DOHH2 (cell line): ENCODE results near the gene SEPTIN1.

Experiments
- H3F3A ChIP-seq: fragments of 200-600 bp; sonication (generic), shearing (Covaris generic); 2 replicates; pipeline ENCODE4 v1.6.0; 2016; ENCODE audit warnings: antibody characterized with exemption, mild to moderate bottlenecking; ENCODE audit not compliant: control insufficient read depth, insufficient read depth
- H3K27ac ChIP-seq: fragments of 200-600 bp; sonication (generic); 2 replicates; pipeline ENCODE4 v1.5.1; 2014; ENCODE audit warnings: low read depth, mild to moderate bottlenecking, low read length, moderate library complexity
- H3K27me3 ChIP-seq: fragments of 200-600 bp; sonication (generic); 2 replicates; pipeline ENCODE4 v1.6.1; 2014; ENCODE audit warnings: mild to moderate bottlenecking, low read length, mixed read lengths; ENCODE audit not compliant: control insufficient read depth
- H3K36me3 ChIP-seq: fragments of 200-600 bp; sonication (generic); 2 replicates; pipeline ENCODE4 v1.6.1; 2014; ENCODE audit warnings: mild to moderate bottlenecking, low read length, moderate library complexity, mixed read lengths; ENCODE audit not compliant: control insufficient read depth
- H3K4me1 ChIP-seq: fragments of 200-600 bp; sonication (generic); 2 replicates; pipeline ENCODE4 v1.6.1; 2014; ENCODE audit warnings: mild to moderate bottlenecking, low read length, mixed read lengths; ENCODE audit not compliant: control insufficient read depth
- H3K4me2 ChIP-seq: fragments of 200-600 bp; sonication (generic); 2 replicates; pipeline ENCODE4 v1.6.0; 2014; ENCODE audit warnings: mild to moderate bottlenecking, low read length, moderate library complexity
- H3K4me3 ChIP-seq: fragments of 200-600 bp; sonication (generic); 2 replicates; pipeline ENCODE4 v1.5.1; 2014; ENCODE audit warnings: mild to moderate bottlenecking, low read length, mixed read lengths
- H3K79me2 ChIP-seq: fragments of 200-600 bp; sonication (generic); 2 replicates; pipeline ENCODE4 v1.6.1; 2014; ENCODE audit warnings: mild to moderate bottlenecking, low read length, mixed read lengths; ENCODE audit not compliant: control insufficient read depth
- H3K9me2 ChIP-seq: fragments of 200-600 bp; sonication (generic); replicated peaks from 2 replicates; pipeline ENCODE4 v1.6.1; 2014; ENCODE audit warnings: mild to moderate bottlenecking, low read length, mixed read lengths; ENCODE audit not compliant: control insufficient read depth
- H3K9me3 ChIP-seq: fragments of 200-600 bp; sonication (generic); 2 replicates; pipeline ENCODE4 v1.6.1; 2014; ENCODE audit warnings: antibody characterized with exemption, low read length, mixed read lengths; ENCODE audit not compliant: control insufficient read depth, insufficient read depth
- H4K20me1 ChIP-seq: fragments of 200-600 bp; sonication (generic); 2 replicates; pipeline ENCODE4 v1.6.0; 2014; ENCODE audit warnings: low read depth, mild to moderate bottlenecking, antibody characterized with exemption, low read length, moderate library complexity; ENCODE audit not compliant: control insufficient read depth, insufficient read depth
- CTCF ChIP-seq: fragments of 200-600 bp; sonication (generic); IDR thresholded peaks from one replicate; pipeline ENCODE4 v1.5.1; 2014; ENCODE audit warnings: antibody characterized with exemption, mild to moderate bottlenecking, low read depth, low read length; ENCODE audit not compliant: poor library complexity, severe bottlenecking
- EZH2phosphoT487 ChIP-seq: fragments of 200-600 bp; sonication (generic); IDR thresholded peaks from 2 replicates; pipeline ENCODE4 v1.6.1; 2017; ENCODE audit warnings: borderline replicate concordance, mild to moderate bottlenecking, antibody characterized with exemption, low read length, moderate library complexity, mixed read lengths

SEPTIN1 gene

GRCh38 chr16:30357085-30357714 lies 25.2 kb downstream of the SEPTIN1 start:
- Histone ChIP-seq H3K36me3 (peaks cover 72% of the 10 kb centered on the region), H3K9me2 (no peaks in the 10 kb centered on the region), H3K9me3 (no peaks in the 10 kb centered on the region), H4K20me1 (no peaks in the 10 kb centered on the region), H3K4me3 (no peak overlapping the region), H3K27ac (no peak overlapping the region), H3K79me2 (peaks cover 76% of the 10 kb centered on the region), H3K4me2 (peak overlapping the region; percentile 86), H3K4me1 (peaks cover 44% of the 10 kb centered on the region), H3F3A (0 out of 2 replicates have a peak, but pooled peaks cover 3% of the 10 kb centered on the region), H3K27me3 (no peaks in the 10 kb centered on the region)
- no peak for TF ChIP-seq EZH2phosphoT487
- no peak for TF ChIP-seq CTCF

GRCh38 chr16:30356401-30357084 lies 25.8 kb downstream of the SEPTIN1 start:
- no peaks in the 10 kb centered on the region for H3K27me3 ChIP-seq
- no peaks in the 10 kb centered on the region for H3K9me3 ChIP-seq
- peak overlapping the region; percentile 46 for H3K27ac ChIP-seq
- peaks cover 78% of the 10 kb centered on the region for H3K36me3 ChIP-seq
- TF ChIP-seq EZH2phosphoT487 = no peak
- no peak for TF ChIP-seq CTCF
- peaks cover 51% of the 10 kb centered on the region for H3K4me1 ChIP-seq
- H3K4me3 ChIP-seq = peak overlapping the region; percentile 86
- peaks cover 5% of the 10 kb centered on the region; the same call in 1 of the 2 replicates for H3F3A ChIP-seq
- peaks cover 80% of the 10 kb centered on the region for H3K79me2 ChIP-seq
- no peaks in the 10 kb centered on the region for H4K20me1 ChIP-seq
- H3K9me2 ChIP-seq = no peaks in the 10 kb centered on the region
- peak overlapping the region; percentile 86 for H3K4me2 ChIP-seq

- TF ChIP-seq CTCF (no peak), EZH2phosphoT487 (no peak)
- H3K79me2 ChIP-seq = peaks cover 81% of the 10 kb centered on the region
- peak overlapping the region; percentile 86 for H3K4me2 ChIP-seq
- H3F3A ChIP-seq = peaks cover 11% of the 10 kb centered on the region
- no peaks in the 10 kb centered on the region for H3K27me3 ChIP-seq
- peaks cover 84% of the 10 kb centered on the region for H3K36me3 ChIP-seq
- peaks cover 57% of the 10 kb centered on the region for H3K4me1 ChIP-seq
- H3K9me2 ChIP-seq = no peaks in the 10 kb centered on the region
- H3K9me3 ChIP-seq = no peaks in the 10 kb centered on the region
- peak overlapping the region; percentile 86 for H3K4me3 ChIP-seq
- H4K20me1 ChIP-seq = no peaks in the 10 kb centered on the region
- peak overlapping the region; percentile 46 for H3K27ac ChIP-seq
Observed at GRCh38 chr16:30355954-30356308, 26.4 kb downstream of the SEPTIN1 start.
